GM23338 (cell line): ENCODE results near the gene CAMSAP1. TPM values are rescaled to one million over a fixed set of nuclear protein-coding genes. Genes with fewer than 3 reads are reported as not detected.

Experiments
- JUNB ChIP-seq: IDR thresholded peaks from one replicate; pipeline ENCODE4 v1.6.1; 2016; ENCODE audit warnings: antibody characterized with exemption; ENCODE audit not compliant: unreplicated experiment
- POLR2AphosphoS5 ChIP-seq: IDR thresholded peaks from 2 replicates; pipeline ENCODE4 v1.6.1; 2016; ENCODE audit warnings: antibody characterized with exemption, low read depth
- REST ChIP-seq: IDR thresholded peaks from one replicate; pipeline ENCODE4 v1.6.1; 2018; ENCODE audit warnings: antibody characterized with exemption; ENCODE audit not compliant: unreplicated experiment
- polyA plus RNA-seq: library from polyadenylated mRNA; unstranded; fragments of >200 nt; fragmentation: Nextera tagmentation; extraction: Ambion mirVana; gene quantifications from 2 replicates; pipeline ENCODE4 v1.2.1, GENCODE V29; 2016
- total RNA-seq: library from RNA; depleted of rRNA; stranded (reverse); fragments of >200 nt; shearing (Covaris generic); gene quantifications from 2 replicates; pipeline ENCODE4 v1.2.3, GENCODE V29; 2014
- TF ChIP-seq, protein P1 (sequence below): fragments of 250-450 bp; sonication (Bioruptor Pico); IDR thresholded peaks from 2 replicates; pipeline ENCODE4 v1.5.0; 2020; ENCODE audit warnings: mild to moderate bottlenecking, moderate library complexity

CAMSAP1 gene
- total and polyA plus RNA-seq, 2 experiments from 2014 or later, result 6.9 to 75.4 TPM

GRCh38 chr9:135928074-135928730 lies 20.9 kb upstream of the CAMSAP1 start (continued):
- TF ChIP-seq, protein P1, sequence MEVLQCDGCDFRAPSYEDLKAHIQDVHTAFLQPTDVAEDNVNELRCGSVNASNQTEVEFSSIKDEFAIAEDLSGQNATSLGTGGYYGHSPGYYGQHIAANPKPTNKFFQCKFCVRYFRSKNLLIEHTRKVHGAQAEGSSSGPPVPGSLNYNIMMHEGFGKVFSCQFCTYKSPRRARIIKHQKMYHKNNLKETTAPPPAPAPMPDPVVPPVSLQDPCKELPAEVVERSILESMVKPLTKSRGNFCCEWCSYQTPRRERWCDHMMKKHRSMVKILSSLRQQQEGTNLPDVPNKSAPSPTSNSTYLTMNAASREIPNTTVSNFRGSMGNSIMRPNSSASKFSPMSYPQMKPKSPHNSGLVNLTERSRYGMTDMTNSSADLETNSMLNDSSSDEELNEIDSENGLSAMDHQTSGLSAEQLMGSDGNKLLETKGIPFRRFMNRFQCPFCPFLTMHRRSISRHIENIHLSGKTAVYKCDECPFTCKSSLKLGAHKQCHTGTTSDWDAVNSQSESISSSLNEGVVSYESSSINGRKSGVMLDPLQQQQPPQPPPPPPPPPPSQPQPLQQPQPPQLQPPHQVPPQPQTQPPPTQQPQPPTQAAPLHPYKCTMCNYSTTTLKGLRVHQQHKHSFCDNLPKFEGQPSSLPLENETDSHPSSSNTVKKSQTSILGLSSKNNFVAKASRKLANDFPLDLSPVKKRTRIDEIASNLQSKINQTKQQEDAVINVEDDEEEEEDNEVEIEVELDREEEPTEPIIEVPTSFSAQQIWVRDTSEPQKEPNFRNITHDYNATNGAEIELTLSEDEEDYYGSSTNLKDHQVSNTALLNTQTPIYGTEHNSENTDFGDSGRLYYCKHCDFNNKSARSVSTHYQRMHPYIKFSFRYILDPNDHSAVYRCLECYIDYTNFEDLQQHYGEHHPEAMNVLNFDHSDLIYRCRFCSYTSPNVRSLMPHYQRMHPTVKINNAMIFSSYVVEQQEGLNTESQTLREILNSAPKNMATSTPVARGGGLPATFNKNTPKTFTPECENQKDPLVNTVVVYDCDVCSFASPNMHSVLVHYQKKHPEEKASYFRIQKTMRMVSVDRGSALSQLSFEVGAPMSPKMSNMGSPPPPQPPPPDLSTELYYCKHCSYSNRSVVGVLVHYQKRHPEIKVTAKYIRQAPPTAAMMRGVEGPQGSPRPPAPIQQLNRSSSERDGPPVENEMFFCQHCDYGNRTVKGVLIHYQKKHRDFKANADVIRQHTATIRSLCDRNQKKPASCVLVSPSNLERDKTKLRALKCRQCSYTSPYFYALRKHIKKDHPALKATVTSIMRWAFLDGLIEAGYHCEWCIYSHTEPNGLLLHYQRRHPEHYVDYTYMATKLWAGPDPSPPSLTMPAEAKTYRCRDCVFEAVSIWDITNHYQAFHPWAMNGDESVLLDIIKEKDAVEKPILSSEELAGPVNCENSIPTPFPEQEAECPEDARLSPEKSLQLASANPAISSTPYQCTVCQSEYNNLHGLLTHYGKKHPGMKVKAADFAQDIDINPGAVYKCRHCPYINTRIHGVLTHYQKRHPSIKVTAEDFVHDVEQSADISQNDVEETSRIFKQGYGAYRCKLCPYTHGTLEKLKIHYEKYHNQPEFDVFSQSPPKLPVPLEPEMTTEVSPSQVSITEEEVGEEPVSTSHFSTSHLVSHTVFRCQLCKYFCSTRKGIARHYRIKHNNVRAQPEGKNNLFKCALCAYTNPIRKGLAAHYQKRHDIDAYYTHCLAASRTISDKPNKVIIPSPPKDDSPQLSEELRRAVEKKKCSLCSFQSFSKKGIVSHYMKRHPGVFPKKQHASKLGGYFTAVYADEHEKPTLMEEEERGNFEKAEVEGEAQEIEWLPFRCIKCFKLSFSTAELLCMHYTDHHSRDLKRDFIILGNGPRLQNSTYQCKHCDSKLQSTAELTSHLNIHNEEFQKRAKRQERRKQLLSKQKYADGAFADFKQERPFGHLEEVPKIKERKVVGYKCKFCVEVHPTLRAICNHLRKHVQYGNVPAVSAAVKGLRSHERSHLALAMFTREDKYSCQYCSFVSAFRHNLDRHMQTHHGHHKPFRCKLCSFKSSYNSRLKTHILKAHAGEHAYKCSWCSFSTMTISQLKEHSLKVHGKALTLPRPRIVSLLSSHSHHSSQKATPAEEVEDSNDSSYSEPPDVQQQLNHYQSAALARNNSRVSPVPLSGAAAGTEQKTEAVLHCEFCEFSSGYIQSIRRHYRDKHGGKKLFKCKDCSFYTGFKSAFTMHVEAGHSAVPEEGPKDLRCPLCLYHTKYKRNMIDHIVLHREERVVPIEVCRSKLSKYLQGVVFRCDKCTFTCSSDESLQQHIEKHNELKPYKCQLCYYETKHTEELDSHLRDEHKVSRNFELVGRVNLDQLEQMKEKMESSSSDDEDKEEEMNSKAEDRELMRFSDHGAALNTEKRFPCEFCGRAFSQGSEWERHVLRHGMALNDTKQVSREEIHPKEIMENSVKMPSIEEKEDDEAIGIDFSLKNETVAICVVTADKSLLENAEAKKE, result no peak
- TF ChIP-seq REST (no peak), POLR2AphosphoS5 (no peak), JUNB (no peak)
